GM12801 (cell line): ENCODE data around the gene RANBP3.

Experiments used
- TF ChIP-seq, protein P1 (sequence below): IDR thresholded peaks from one replicate; pipeline ENCODE4 v1.5.1; 2011; ENCODE audit warnings: control low read depth; ENCODE audit not compliant: insufficient read length; ENCODE audit errors: extremely low read depth

Gene RANBP3

DNA sequence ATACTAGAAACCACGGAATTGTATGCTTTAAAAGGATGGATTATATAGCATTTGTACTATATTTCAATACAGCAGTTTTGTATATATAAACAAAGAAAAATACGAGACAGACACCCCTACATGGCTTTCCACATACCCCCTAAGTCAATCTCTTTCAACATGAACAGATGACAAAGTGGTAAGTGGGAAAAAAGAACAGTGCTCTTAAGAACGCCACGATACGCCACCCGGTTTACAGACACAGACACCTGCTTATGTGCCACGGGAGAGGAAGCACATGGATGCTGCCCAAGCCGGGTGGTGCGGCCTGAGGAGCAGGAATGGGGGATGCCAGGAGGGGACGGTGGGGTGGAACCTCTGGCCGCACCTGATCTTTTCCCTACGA, 55.8 kb downstream of the RANBP3 start:
- TF ChIP-seq, protein P1, sequence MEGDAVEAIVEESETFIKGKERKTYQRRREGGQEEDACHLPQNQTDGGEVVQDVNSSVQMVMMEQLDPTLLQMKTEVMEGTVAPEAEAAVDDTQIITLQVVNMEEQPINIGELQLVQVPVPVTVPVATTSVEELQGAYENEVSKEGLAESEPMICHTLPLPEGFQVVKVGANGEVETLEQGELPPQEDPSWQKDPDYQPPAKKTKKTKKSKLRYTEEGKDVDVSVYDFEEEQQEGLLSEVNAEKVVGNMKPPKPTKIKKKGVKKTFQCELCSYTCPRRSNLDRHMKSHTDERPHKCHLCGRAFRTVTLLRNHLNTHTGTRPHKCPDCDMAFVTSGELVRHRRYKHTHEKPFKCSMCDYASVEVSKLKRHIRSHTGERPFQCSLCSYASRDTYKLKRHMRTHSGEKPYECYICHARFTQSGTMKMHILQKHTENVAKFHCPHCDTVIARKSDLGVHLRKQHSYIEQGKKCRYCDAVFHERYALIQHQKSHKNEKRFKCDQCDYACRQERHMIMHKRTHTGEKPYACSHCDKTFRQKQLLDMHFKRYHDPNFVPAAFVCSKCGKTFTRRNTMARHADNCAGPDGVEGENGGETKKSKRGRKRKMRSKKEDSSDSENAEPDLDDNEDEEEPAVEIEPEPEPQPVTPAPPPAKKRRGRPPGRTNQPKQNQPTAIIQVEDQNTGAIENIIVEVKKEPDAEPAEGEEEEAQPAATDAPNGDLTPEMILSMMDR, result no peak

DNA sequence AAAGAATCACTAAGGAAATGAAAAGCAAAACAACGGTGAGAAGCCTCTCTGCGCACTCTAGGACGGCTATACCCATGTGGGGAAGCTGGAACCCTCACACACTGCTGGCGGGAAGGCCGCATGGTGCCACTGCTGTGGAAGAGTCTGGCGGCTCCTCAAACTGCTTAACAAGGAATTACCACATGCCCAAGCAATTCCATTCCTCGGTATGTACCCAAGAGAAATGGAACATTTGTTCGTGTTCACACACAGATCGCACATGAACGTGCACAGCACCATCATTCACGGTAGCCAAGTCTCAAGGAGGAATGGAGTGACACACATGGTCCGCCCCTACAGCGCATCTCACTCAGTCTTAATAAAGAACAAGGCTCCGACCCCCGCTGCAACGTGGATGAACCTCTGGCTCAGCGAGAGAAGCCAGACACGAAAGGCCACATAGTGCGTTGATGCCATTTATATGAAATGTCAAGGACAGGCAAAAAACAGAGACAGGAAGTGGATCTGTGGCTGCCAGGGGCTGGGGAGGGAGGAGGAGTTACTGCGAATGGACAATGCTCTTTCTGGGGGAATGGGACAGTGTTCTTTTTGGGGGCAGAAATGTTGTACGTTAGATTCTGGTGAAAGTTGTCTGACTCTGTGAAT, 56.3 kb downstream of the RANBP3 start:
- TF ChIP-seq, protein P1, result no peak

DNA sequence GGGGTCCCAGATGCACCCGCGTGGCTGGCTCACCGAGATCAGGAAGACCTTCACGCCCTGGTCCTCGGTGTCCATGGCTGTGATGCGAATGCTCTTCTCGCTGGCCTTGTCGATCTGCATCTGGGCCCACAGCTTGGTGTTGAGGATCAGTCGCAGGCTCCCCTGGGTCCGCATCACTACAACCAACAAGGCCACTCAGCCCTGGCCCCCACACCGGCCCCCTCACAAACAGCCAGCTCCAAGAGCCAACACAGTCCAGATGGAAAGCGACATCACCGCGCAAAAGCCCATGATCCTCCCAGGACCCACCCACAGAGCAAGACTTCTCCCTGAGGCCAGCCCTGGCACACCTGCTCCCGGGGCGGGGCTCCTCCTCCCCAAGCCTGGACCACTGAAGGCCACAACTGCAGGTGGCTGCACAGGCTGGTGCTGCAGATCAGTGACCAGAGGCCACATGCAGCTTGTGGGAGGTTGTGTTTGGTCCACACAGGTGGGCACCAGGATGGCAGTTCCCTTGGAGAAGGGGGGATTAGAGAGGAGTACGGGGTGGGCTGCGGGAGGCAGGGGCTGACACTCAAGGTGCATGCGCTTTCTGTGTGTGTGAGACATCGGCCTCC, 59.4 kb downstream of the RANBP3 start:
- TF ChIP-seq, protein P1, result no peak

DNA sequence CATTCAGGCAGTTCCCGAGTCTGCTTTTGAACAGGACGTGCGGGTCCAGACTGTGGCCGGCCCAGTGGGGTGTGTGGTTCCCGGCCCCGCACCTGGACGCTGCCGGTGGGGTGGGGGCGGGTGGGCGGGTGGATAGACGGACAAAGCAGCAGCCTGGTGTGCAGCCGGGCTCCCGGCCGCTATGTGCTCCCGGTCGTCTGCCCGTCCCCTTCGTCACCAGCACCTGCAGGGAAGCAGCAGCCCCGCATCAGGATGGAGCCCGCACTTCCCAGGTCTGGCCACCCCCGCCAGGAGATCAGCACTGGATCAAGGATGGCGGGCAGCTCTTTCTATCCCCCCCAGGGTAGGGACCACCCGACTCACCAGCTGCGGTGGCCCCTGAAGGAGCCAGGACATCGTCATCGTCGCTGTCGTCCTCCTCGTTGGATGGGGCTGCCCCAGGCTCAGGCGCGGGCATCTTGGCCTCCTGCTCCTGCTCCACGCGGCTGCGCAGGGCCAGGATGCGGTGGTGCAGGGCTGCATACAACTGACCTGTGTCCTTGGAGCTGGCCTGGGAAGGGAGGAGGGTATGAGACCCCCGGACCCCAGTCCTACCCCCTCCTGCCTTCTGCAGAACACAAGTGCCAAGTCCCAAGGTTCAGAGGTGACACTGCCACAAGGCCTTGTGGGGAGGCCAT, 60.4 kb downstream of the RANBP3 start:
- TF ChIP-seq, protein P1, result no peak

DNA sequence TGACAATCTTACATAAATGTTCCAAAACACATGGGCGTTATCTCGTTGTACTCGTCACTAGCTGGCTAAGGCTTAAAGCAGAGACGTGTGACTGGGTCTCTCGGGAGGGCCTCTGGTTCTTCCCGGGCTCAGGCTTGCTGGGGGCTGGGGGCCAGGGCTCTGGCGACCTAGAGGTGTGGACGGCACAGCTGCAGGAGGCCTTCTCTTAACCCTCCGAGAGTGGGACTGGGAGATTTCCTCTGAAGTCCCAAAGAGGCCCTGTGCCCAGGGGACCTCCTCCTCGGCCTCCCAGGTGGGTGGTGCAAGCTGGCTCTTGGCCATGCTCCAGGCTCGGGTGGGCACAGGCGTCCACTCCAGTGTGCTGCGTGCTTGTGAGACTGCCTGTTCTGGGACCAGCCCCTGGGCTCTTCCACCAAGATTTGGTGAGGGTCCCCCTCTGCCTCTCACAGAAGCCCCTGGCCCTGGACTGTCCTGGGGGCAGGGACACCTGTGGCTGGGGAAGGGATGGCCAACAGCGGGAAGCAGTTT, 61.7 kb downstream of the RANBP3 start:
- TF ChIP-seq, protein P1, result no peak

DNA sequence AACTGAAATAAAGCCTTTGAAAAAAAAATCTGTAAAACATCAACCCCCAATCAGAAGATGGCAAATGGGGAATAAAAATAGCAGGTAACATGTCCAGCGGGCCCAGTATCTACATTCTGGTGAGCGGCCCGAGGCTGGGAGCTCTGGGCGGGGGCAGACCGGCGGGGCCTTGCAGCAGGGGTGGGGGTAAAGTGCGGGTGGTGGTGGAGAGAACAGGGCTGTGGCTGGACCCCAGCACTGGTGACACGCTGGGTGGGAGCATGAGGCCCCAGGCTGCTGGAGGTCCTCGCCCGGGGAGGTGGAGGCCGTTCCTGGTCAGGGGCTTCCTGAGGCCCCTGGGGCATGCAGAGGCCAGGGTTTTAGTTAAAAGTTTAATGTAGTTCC, 62.2 kb downstream of the RANBP3 start:
- TF ChIP-seq, protein P1, result no peak

DNA sequence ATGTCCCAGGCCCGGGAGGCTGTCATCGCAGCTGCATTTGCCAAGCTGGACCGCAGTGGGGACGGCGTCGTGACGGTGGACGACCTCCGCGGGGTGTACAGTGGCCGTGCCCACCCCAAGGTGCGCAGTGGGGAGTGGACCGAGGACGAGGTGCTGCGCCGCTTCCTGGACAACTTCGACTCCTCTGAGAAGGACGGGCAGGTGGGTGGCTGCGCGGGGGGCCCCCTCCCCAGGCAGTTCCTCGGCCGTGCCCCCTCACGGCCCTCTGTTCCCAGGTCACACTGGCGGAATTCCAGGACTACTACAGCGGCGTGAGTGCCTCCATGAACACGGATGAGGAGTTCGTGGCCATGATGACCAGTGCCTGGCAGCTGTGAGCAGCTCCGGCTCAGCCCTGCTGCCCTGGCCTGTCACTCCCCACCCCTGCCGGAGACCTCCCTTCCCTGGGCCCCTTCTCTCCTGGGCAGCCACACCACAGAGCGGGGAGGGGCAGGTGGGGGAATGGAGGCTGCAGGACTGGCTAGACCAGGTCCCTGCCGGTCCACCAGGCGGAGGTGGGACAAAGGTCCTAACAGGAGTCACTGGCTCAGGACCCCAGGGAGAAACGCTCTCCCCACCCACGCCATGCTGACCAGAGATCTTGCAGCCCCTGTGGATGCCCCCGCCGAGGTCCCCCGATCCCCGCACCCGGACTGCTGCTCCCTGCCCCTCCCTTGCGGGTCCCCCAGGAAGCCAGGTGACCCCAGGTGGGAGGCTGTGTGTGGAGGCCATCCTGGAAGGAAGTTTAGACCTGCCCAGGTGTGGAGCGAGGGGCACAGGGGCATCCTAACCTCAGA, 62.8 kb downstream of the RANBP3 start:
- TF ChIP-seq, protein P1, result no peak
